ENCODE data around the gene AURKAIP1.
"Not testable (repeated sequence)": the region's sequence is repeated elsewhere in the genome, so short reads cannot be mapped to it uniquely, and the experiment has no call there.

The AURKAIP1 gene

GRCh38 chr1:1402901-1403392 is 27.9 kb upstream of the AURKAIP1 start:
- peaks cover 51% of the 10 kb centered on the region for H3K36me3 ChIP-seq (ENCODE audit: control insufficient read depth, low read depth, low read length)
- not testable (repeated sequence) for H3K27ac ChIP-seq (ENCODE audit: low read length); H3K9me3 ChIP-seq (ENCODE audit: control insufficient read depth, low read depth, low read length); H3K9ac ChIP-seq (ENCODE audit: low read length); H3K27me3 ChIP-seq (ENCODE audit: control insufficient read depth, insufficient read depth, low read length); H3K4me1 ChIP-seq (ENCODE audit: control insufficient read depth, low read depth, low read length); H3K4me3 ChIP-seq (ENCODE audit: low read length)

- Histone ChIP-seq H3K4me3 (ENCODE audit: low read length) (no peak overlapping the region), H3K4me1 (ENCODE audit: control insufficient read depth, low read depth, low read length) (no peaks in the 10 kb centered on the region), H3K9ac (ENCODE audit: low read length) (no peak overlapping the region), H3K36me3 (ENCODE audit: control insufficient read depth, low read depth, low read length) (peaks cover 57% of the 10 kb centered on the region), H3K9me3 (ENCODE audit: control insufficient read depth, low read depth, low read length) (no peaks in the 10 kb centered on the region), H3K27me3 (ENCODE audit: control insufficient read depth, insufficient read depth, low read length) (no peaks in the 10 kb centered on the region), H3K27ac (ENCODE audit: low read length) (no peak overlapping the region)
These were observed 27.3 kb upstream of the AURKAIP1 start for GRCh38 chr1:1402072-1402900.

GRCh38 chr1:1401457-1402010 is 26.5 kb upstream of the AURKAIP1 start:
- Histone ChIP-seq H3K9me3 (ENCODE audit: control insufficient read depth, low read depth, low read length) (no peaks in the 10 kb centered on the region), H3K27ac (ENCODE audit: low read length) (no peak overlapping the region), H3K4me3 (ENCODE audit: low read length) (no peak overlapping the region), H3K36me3 (ENCODE audit: control insufficient read depth, low read depth, low read length) (peaks cover 62% of the 10 kb centered on the region), H3K9ac (ENCODE audit: low read length) (no peak overlapping the region), H3K4me1 (ENCODE audit: control insufficient read depth, low read depth, low read length) (no peaks in the 10 kb centered on the region), H3K27me3 (ENCODE audit: control insufficient read depth, insufficient read depth, low read length) (no peaks in the 10 kb centered on the region)

- Histone ChIP-seq H3K4me3 (ENCODE audit: low read length) (peak overlapping the region; percentile 92), H3K36me3 (ENCODE audit: control insufficient read depth, low read depth, low read length) (peaks cover 61% of the 10 kb centered on the region), H3K4me1 (ENCODE audit: control insufficient read depth, low read depth, low read length) (no peaks in the 10 kb centered on the region), H3K9me3 (ENCODE audit: control insufficient read depth, low read depth, low read length) (no peaks in the 10 kb centered on the region), H3K9ac (ENCODE audit: low read length) (peak overlapping the region; percentile 86), H3K27ac (ENCODE audit: low read length) (no peak overlapping the region), H3K27me3 (ENCODE audit: control insufficient read depth, insufficient read depth, low read length) (no peaks in the 10 kb centered on the region)
These were observed 25.8 kb upstream of the AURKAIP1 start for GRCh38 chr1:1400576-1401456.

- H3K4me1 ChIP-seq (ENCODE audit: control insufficient read depth, low read depth, low read length), result no peaks in the 10 kb centered on the region
- peaks cover 61% of the 10 kb centered on the region for H3K36me3 ChIP-seq (ENCODE audit: control insufficient read depth, low read depth, low read length)
- H3K9ac ChIP-seq (ENCODE audit: low read length), result peak overlapping the region; percentile 86
- peak overlapping the region; percentile 21 for H3K27ac ChIP-seq (ENCODE audit: low read length)
- H3K9me3 ChIP-seq (ENCODE audit: control insufficient read depth, low read depth, low read length), result no peaks in the 10 kb centered on the region
- H3K4me3 ChIP-seq (ENCODE audit: low read length), result peak overlapping the region; percentile 92
- H3K27me3 ChIP-seq (ENCODE audit: control insufficient read depth, insufficient read depth, low read length), result no peaks in the 10 kb centered on the region
These were observed 25.0 kb upstream of the AURKAIP1 start for GRCh38 chr1:1399872-1400575.

- peak within 1 kb of the TSS; percentile 87 for H3K9ac ChIP-seq (ENCODE audit: low read length)
- H3K4me1 ChIP-seq (ENCODE audit: control insufficient read depth, low read depth, low read length), result no peaks in the 10 kb centered on the region
- peak within 1 kb of the TSS; percentile 92 for H3K4me3 ChIP-seq (ENCODE audit: low read length)
- H3K27ac ChIP-seq (ENCODE audit: low read length), result peak within 1 kb of the TSS; percentile 21
- peaks cover 58% of the 10 kb centered on the region for H3K36me3 ChIP-seq (ENCODE audit: control insufficient read depth, low read depth, low read length)
- H3K9me3 ChIP-seq (ENCODE audit: control insufficient read depth, low read depth, low read length), result no peaks in the 10 kb centered on the region
- no peaks in the 10 kb centered on the region for H3K27me3 ChIP-seq (ENCODE audit: control insufficient read depth, insufficient read depth, low read length)
These were observed 24.3 kb upstream of the AURKAIP1 start, which contains the start of gene CCNL2 for GRCh38 chr1:1399187-1399871. Gene CCNL2, minus strand, starts transcription at chr1:1399335. Its CDS starts 29 bp downstream, at chr1:1399306.

GRCh38 chr1:1398677-1399186 is 23.7 kb upstream of the AURKAIP1 start:
- peak overlapping the region; percentile 87 for H3K9ac ChIP-seq (ENCODE audit: low read length)
- peak overlapping the region; percentile 92 for H3K4me3 ChIP-seq (ENCODE audit: low read length)
- no peaks in the 10 kb centered on the region for H3K4me1 ChIP-seq (ENCODE audit: control insufficient read depth, low read depth, low read length)
- H3K27me3 ChIP-seq (ENCODE audit: control insufficient read depth, insufficient read depth, low read length), result no peaks in the 10 kb centered on the region
- no peaks in the 10 kb centered on the region for H3K9me3 ChIP-seq (ENCODE audit: control insufficient read depth, low read depth, low read length)
- H3K27ac ChIP-seq (ENCODE audit: low read length), result no peak overlapping the region
- H3K36me3 ChIP-seq (ENCODE audit: control insufficient read depth, low read depth, low read length), result peaks cover 61% of the 10 kb centered on the region

GRCh38 chr1:1397839-1398523 is 23.0 kb upstream of the AURKAIP1 start:
- H3K4me3 ChIP-seq (ENCODE audit: low read length), result peak overlapping the region; percentile 92
- no peaks in the 10 kb centered on the region for H3K4me1 ChIP-seq (ENCODE audit: control insufficient read depth, low read depth, low read length)
- no peaks in the 10 kb centered on the region for H3K9me3 ChIP-seq (ENCODE audit: control insufficient read depth, low read depth, low read length)
- H3K27ac ChIP-seq (ENCODE audit: low read length), result no peak overlapping the region
- peak overlapping the region; percentile 87 for H3K9ac ChIP-seq (ENCODE audit: low read length)
- peaks cover 63% of the 10 kb centered on the region for H3K36me3 ChIP-seq (ENCODE audit: control insufficient read depth, low read depth, low read length)
- H3K27me3 ChIP-seq (ENCODE audit: control insufficient read depth, insufficient read depth, low read length), result no peaks in the 10 kb centered on the region

- H3K36me3 ChIP-seq (ENCODE audit: control insufficient read depth, low read depth, low read length), result peaks cover 66% of the 10 kb centered on the region
- H3K4me3 ChIP-seq (ENCODE audit: low read length), result no peak overlapping the region
- no peak overlapping the region for H3K27ac ChIP-seq (ENCODE audit: low read length)
- H3K4me1 ChIP-seq (ENCODE audit: control insufficient read depth, low read depth, low read length), result no peaks in the 10 kb centered on the region
- H3K9ac ChIP-seq (ENCODE audit: low read length), result no peak overlapping the region
- H3K27me3 ChIP-seq (ENCODE audit: control insufficient read depth, insufficient read depth, low read length), result no peaks in the 10 kb centered on the region
- H3K9me3 ChIP-seq (ENCODE audit: control insufficient read depth, low read depth, low read length), result no peaks in the 10 kb centered on the region
These were observed 20.2 kb upstream of the AURKAIP1 start for GRCh38 chr1:1395166-1395565.

- Histone ChIP-seq H3K27ac (ENCODE audit: low read length) (no peak overlapping the region), H3K36me3 (ENCODE audit: control insufficient read depth, low read depth, low read length) (peaks cover 77% of the 10 kb centered on the region), H3K4me3 (ENCODE audit: low read length) (no peak overlapping the region)
These were observed 19.1 kb upstream of the AURKAIP1 start for GRCh38 chr1:1394116-1394515.

More at GRCh38 chr1:1394116-1394515, 19.1 kb upstream of the AURKAIP1 start:
- H3K27me3 ChIP-seq (ENCODE audit: control insufficient read depth, insufficient read depth, low read length), result no peaks in the 10 kb centered on the region
- no peaks in the 10 kb centered on the region for H3K4me1 ChIP-seq (ENCODE audit: control insufficient read depth, low read depth, low read length)
- H3K9ac ChIP-seq (ENCODE audit: low read length), result no peak overlapping the region
- no peaks in the 10 kb centered on the region for H3K9me3 ChIP-seq (ENCODE audit: control insufficient read depth, low read depth, low read length)

Measured in iPS-18a (cell line).